HepG2 (cell line): ENCODE data around the gene NR5A2. TPM values are rescaled to one million over a fixed set of nuclear protein-coding genes. Genes with fewer than 3 reads are reported as not detected.

ENCODE experiments used
- ATAC-seq: fragments of 200-7000 bp; cut with Tn5 transposase; 3 replicates; pipeline ENCODE4 v1.9.1; 2020; ENCODE audit warnings: mild to moderate bottlenecking, moderate library complexity
- BruUV-seq: library from RNA; stranded (reverse); fragments of 400-500 nt; replicated peaks from 2 replicates; lab custom pipeline; 2021; lab: Mats Ljungman, UMichigan
- CTCF ChIA-PET: fragments of 300-600 bp; formaldehyde crosslinking; extraction: SDS; loops from one replicate; lab custom pipeline; 2021; ENCODE audit warnings: low total read pairs, inconsistent platforms, low intra/inter-chr PET ratio; lab: Yijun Ruan, JAX
- POLR2A ChIA-PET: fragments of 350-600 bp; sonication (Branson Sonifier 250); formaldehyde crosslinking; loops from one replicate; lab custom pipeline; 2020; ENCODE audit warnings: antibody characterized with exemption, inconsistent platforms; lab: Yijun Ruan, JAX
- DNase-seq: peaks from one replicate; pipeline ENCODE4 v3.0.0-alpha.2; 2015; ENCODE audit warnings: low spot score
- FAIRE-seq: peaks from 3 replicates; lab custom pipeline; 2011; peaks lifted over from hg19 to GRCh38; lab: Jason Lieb, UNC
- H2AFZ ChIP-seq: one replicate; pipeline ENCODE4 v1.6.1; 2011; ENCODE audit warnings: low read length, inconsistent platforms
- H3K27ac ChIP-seq: fragments of 300-600 bp; 3 replicates; pipeline ENCODE4 v1.8.0; 2011; ENCODE audit warnings: mixed run types, mild to moderate bottlenecking, mixed read lengths, low read length, inconsistent platforms; ENCODE audit not compliant: insufficient read depth; ENCODE audit errors: extremely low read length
- H3K27me3 ChIP-seq, 2 experiments: fragments of 200-600 bp in 1 of 2; 2 replicates in 1 of 2; 3 replicates in 1 of 2; pipeline versions ENCODE4 v1.6.0 to v1.8.0; 2011; ENCODE audit warnings: low read length in 2 of 2, mild to moderate bottlenecking in 2 of 2, moderate library complexity in 2 of 2, inconsistent platforms in 1 of 2; ENCODE audit not compliant: insufficient read depth in 2 of 2, control insufficient read depth in 1 of 2
- H3K36me3 ChIP-seq, 2 experiments: fragments of 200-600 bp in 1 of 2; replicated peaks in 1 of 2; 2 replicates in 1 of 2; 3 replicates in 1 of 2; pipeline versions ENCODE4 v1.5.1 to v1.8.0; 2011; ENCODE audit warnings: low read length in 2 of 2, inconsistent platforms in 1 of 2; ENCODE audit not compliant: insufficient read depth in 2 of 2, control insufficient read depth in 1 of 2
- H3K4me1 ChIP-seq: 2 replicates; pipeline ENCODE4 v1.5.1; 2012; ENCODE audit warnings: low read length, inconsistent platforms; ENCODE audit not compliant: insufficient read depth
- H3K4me2 ChIP-seq: 2 replicates; pipeline ENCODE4 v1.6.0; 2011; ENCODE audit warnings: low read depth, low read length, inconsistent platforms
- H3K4me3 ChIP-seq, 3 experiments: fragments of 200-600 bp in 1 of 3; sonication (generic), shearing (Covaris generic) in 1 of 3; replicated peaks in 1 of 3; 2 replicates each; pipeline ENCODE4 v1.5.1; 2011 to 2016; ENCODE audit warnings: low read length in 3 of 3, inconsistent platforms in 2 of 3, low read depth in 2 of 3, mild to moderate bottlenecking in 2 of 3, control low read depth in 1 of 3, mixed read lengths in 1 of 3; ENCODE audit not compliant: insufficient read depth in 1 of 3
- H3K79me2 ChIP-seq: one replicate; pipeline ENCODE4 v1.6.1; 2011; ENCODE audit warnings: low read length, inconsistent platforms; ENCODE audit not compliant: insufficient read depth
- H3K9ac ChIP-seq: 2 replicates; pipeline ENCODE4 v1.6.0; 2011; ENCODE audit warnings: mild to moderate bottlenecking, low read depth, low read length, inconsistent platforms; ENCODE audit not compliant: insufficient read depth
- H3K9me3 ChIP-seq: 2 replicates; pipeline ENCODE4 v1.5.1; 2012; ENCODE audit warnings: mild to moderate bottlenecking, low read length
- H4K20me1 ChIP-seq: 2 replicates; pipeline ENCODE4 v1.6.0; 2011; ENCODE audit warnings: inconsistent platforms, mild to moderate bottlenecking, low read length, moderate library complexity; ENCODE audit not compliant: insufficient read depth
- ELF4 ChIP-seq: sonication (generic); formaldehyde crosslinking; IDR thresholded peaks from 2 replicates; pipeline ENCODE4 v1.5.0; 2020; ENCODE audit warnings: missing genetic modification reagents, mild to moderate bottlenecking, moderate library complexity, borderline replicate concordance
- FOXK2 ChIP-seq: fragments of 450-650 bp; IDR thresholded peaks from 2 replicates; pipeline ENCODE4 v1.6.1; 2016
- KDM4B ChIP-seq: sonication (generic); formaldehyde crosslinking; IDR thresholded peaks from 2 replicates; pipeline ENCODE4 v1.4.0; 2020; ENCODE audit warnings: missing genetic modification reagents
- MIER3 ChIP-seq: IDR thresholded peaks from 2 replicates; pipeline ENCODE4 v1.6.1; 2016; ENCODE audit warnings: missing compliant biosample characterization, borderline replicate concordance
- POLR2AphosphoS5 ChIP-seq: IDR thresholded peaks from 2 replicates; pipeline ENCODE4 v1.6.1; 2012; ENCODE audit warnings: low read depth, low read length
- ZNF10 ChIP-seq: sonication (generic); formaldehyde crosslinking; IDR thresholded peaks from 2 replicates; pipeline ENCODE4 v1.4.0; 2020; ENCODE audit warnings: mild to moderate bottlenecking, low read depth, missing genetic modification reagents, borderline replicate concordance
- ZNF451 ChIP-seq: sonication (generic); formaldehyde crosslinking; IDR thresholded peaks from 2 replicates; pipeline ENCODE4 v1.5.0; 2020; ENCODE audit warnings: mild to moderate bottlenecking, missing genetic modification reagents
- ZNF468 ChIP-seq: sonication (generic); formaldehyde crosslinking; IDR thresholded peaks from 2 replicates; pipeline ENCODE4 v1.8.0; 2022; ENCODE audit warnings: mild to moderate bottlenecking, moderate library complexity, missing genetic modification reagents
- ZNF607 ChIP-seq: sonication (generic); formaldehyde crosslinking; IDR thresholded peaks from 2 replicates; pipeline ENCODE4 v1.5.1; 2020; ENCODE audit warnings: missing genetic modification reagents, mild to moderate bottlenecking, borderline replicate concordance
- WGBS: methylation state at CpG from one replicate; pipeline ENCODE4 v1.1.6; 2017; ENCODE audit warnings: low lambda C conversion rate; 5-methylcytosine and 5-hydroxymethylcytosine counted together
- in situ Hi-C: cut with HindIII; loops from 2 replicates; pipeline ENCODE4 v1.10.0; 2017; ENCODE audit warnings: low pct_unique_long_range_greater_than_20kb; ENCODE audit not compliant: extremely low pct_ligation_motif_present
- intact Hi-C: fragments of 100-400 bp; cut with micrococcal nuclease; formaldehyde crosslinking; loops from one replicate; pipeline ENCODE4 v1.10.0; 2022; ENCODE audit not compliant: unreplicated experiment
- polyA plus RNA-seq, 8 experiments: library from polyadenylated mRNA; depleted of rRNA in 3 of 8; stranded (reverse) in 7 of 8; unstranded in 1 of 8; fragments of >200 nt; fragmentation: Illumina TruSeq in 4 of 8; extraction: Trizol in 4 of 8; gene quantifications; 2 replicates each; pipeline versions ENCODE4 v1.2.1 to v1.2.3, GENCODE V29; 2011 to 2016; ENCODE audit warnings: low read depth in 4 of 8, missing spikeins in 1 of 8, mixed read lengths in 1 of 8; ENCODE audit not compliant: insufficient read depth in 1 of 8
- total RNA-seq, 5 experiments: library from RNA; depleted of rRNA; stranded (reverse); fragments of >200 nt; fragmentation: Illumina TruSeq; extraction: Trizol; gene quantifications; 2 replicates each; pipeline ENCODE4 v1.2.3, GENCODE V29; 2016; ENCODE audit warnings: low read depth in 1 of 5
- TF ChIP-seq, protein P1 (sequence below): IDR thresholded peaks from 2 replicates; pipeline ENCODE4 v1.6.1; 2012; ENCODE audit warnings: low read length, improper control_type of control experiment
- TF ChIP-seq, protein P2 (sequence below): sonication (generic); formaldehyde crosslinking; conservative IDR thresholded peaks from 2 replicates; pipeline ENCODE4 v1.4.0; 2020; ENCODE audit warnings: missing genetic modification reagents
- TF ChIP-seq, protein P3 (sequence below): sonication (generic); formaldehyde crosslinking; IDR thresholded peaks from 2 replicates; pipeline ENCODE4 v1.5.0; 2020; ENCODE audit warnings: missing genetic modification reagents, mild to moderate bottlenecking, borderline replicate concordance
- TF ChIP-seq, protein P4 (sequence below): fragments of 450-650 bp; IDR thresholded peaks from 2 replicates; pipeline ENCODE4 v1.6.1; 2016
- TF ChIP-seq, protein P5 (sequence below): sonication (generic); formaldehyde crosslinking; IDR thresholded peaks from 2 replicates; pipeline ENCODE4 v1.8.0; 2022; ENCODE audit warnings: missing genetic modification reagents, low read depth, mild to moderate bottlenecking, borderline replicate concordance

Gene NR5A2
- total and polyA plus RNA-seq, 2 of the 13 experiments (the other 11 are each of a cell fraction or from before 2014, with no cell fraction given), result 0.24 to 2.8 TPM

DNA sequence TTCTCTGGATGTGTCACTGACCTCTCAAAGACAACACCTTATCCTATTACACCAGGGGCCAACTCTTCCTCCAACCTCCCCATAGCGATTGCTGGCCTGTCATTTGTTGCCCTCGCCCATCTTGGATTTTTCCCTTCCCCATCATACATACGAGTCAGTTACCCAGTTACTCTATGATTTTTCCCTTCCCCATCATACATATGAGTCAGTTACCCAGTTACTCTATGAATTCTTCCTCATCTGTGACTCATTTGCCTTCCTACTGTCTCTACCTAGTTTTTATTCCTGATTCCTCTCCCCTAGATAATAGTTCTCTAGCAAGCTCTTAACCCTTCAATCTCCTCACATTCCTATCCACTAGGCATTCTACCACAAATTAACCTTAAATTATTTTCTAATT is 178.8 kb downstream of the NR5A2 start (continued):
- TF ChIP-seq, protein P1, sequence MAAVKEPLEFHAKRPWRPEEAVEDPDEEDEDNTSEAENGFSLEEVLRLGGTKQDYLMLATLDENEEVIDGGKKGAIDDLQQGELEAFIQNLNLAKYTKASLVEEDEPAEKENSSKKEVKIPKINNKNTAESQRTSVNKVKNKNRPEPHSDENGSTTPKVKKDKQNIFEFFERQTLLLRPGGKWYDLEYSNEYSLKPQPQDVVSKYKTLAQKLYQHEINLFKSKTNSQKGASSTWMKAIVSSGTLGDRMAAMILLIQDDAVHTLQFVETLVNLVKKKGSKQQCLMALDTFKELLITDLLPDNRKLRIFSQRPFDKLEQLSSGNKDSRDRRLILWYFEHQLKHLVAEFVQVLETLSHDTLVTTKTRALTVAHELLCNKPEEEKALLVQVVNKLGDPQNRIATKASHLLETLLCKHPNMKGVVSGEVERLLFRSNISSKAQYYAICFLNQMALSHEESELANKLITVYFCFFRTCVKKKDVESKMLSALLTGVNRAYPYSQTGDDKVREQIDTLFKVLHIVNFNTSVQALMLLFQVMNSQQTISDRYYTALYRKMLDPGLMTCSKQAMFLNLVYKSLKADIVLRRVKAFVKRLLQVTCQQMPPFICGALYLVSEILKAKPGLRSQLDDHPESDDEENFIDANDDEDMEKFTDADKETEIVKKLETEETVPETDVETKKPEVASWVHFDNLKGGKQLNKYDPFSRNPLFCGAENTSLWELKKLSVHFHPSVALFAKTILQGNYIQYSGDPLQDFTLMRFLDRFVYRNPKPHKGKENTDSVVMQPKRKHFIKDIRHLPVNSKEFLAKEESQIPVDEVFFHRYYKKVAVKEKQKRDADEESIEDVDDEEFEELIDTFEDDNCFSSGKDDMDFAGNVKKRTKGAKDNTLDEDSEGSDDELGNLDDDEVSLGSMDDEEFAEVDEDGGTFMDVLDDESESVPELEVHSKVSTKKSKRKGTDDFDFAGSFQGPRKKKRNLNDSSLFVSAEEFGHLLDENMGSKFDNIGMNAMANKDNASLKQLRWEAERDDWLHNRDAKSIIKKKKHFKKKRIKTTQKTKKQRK, result no peak

DNA sequence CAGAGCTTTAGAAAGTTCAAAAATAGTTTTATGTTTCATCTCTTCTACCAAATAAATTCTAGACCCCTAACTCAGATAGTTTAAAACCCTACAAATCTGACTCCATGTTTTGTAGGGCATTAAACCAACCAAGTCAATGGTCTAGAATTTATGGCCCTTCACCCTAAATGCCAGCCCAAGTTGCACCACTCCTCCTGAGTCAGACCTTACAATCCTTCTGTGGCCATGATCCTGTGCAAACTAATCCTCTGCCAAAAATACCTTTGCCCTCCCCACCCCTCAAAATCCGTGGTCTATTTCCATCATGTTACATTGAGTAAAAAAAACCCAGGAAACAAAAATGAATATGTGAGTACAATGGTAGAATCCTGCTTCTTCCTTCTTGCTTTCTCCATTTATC is 179.3 kb downstream of the NR5A2 start:
- DNase-seq, result no peak
- Histone ChIP-seq H3K9me3 (no peaks in the 10 kb centered on the region), H3K4me3 (no peak overlapping the region), H3K36me3 (no peaks in the 10 kb centered on the region), H4K20me1 (no peaks in the 10 kb centered on the region), H3K9ac (no peak overlapping the region), H3K27me3 (peaks cover 0 to 5% of the 10 kb centered on the region in 2 experiments; a peak in 2 of 5 replicates), H3K79me2 (no peaks in the 10 kb centered on the region), H3K4me1 (no peaks in the 10 kb centered on the region), H2AFZ (no peak overlapping the region), H3K4me2 (no peak overlapping the region), H3K27ac (no peak overlapping the region)
- ChIA-PET CTCF (no interaction called here), POLR2A (no interaction called here)
- in situ Hi-C loops, result no loop called here
- no peak for FAIRE-seq
- no peak for ATAC-seq
- WGBS, result 2% methylated on average over 1 of the region's 1 CpG
- no TSS peak for BruUV-seq
- intact Hi-C loops, result no loop called here
- TF ChIP-seq ZNF10 (CRISPR knock-in tag), result no peak
- TF ChIP-seq, protein P2, sequence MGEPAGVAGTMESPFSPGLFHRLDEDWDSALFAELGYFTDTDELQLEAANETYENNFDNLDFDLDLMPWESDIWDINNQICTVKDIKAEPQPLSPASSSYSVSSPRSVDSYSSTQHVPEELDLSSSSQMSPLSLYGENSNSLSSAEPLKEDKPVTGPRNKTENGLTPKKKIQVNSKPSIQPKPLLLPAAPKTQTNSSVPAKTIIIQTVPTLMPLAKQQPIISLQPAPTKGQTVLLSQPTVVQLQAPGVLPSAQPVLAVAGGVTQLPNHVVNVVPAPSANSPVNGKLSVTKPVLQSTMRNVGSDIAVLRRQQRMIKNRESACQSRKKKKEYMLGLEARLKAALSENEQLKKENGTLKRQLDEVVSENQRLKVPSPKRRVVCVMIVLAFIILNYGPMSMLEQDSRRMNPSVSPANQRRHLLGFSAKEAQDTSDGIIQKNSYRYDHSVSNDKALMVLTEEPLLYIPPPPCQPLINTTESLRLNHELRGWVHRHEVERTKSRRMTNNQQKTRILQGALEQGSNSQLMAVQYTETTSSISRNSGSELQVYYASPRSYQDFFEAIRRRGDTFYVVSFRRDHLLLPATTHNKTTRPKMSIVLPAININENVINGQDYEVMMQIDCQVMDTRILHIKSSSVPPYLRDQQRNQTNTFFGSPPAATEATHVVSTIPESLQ, result no peak
- TF ChIP-seq ZNF451, result no peak
- TF ChIP-seq FOXK2, result no peak
- TF ChIP-seq, protein P3, sequence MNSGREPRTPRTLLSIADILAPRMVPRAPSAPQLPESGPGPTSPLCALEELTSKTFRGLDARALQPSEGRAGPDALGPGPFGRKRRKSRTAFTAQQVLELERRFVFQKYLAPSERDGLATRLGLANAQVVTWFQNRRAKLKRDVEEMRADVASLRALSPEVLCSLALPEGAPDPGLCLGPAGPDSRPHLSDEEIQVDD (CRISPR knock-in tag), result no peak
- no peak for TF ChIP-seq KDM4B (CRISPR knock-in tag)
- TF ChIP-seq ELF4, result no peak
- no peak for TF ChIP-seq ZNF468
- no peak for TF ChIP-seq POLR2AphosphoS5
- TF ChIP-seq, protein P4, sequence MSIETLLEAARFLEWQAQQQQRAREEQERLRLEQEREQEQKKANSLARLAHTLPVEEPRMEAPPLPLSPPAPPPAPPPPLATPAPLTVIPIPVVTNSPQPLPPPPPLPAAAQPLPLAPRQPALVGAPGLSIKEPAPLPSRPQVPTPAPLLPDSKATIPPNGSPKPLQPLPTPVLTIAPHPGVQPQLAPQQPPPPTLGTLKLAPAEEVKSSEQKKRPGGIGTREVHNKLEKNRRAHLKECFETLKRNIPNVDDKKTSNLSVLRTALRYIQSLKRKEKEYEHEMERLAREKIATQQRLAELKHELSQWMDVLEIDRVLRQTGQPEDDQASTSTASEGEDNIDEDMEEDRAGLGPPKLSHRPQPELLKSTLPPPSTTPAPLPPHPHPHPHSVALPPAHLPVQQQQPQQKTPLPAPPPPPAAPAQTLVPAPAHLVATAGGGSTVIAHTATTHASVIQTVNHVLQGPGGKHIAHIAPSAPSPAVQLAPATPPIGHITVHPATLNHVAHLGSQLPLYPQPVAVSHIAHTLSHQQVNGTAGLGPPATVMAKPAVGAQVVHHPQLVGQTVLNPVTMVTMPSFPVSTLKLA, result no peak
- TF ChIP-seq, protein P5, sequence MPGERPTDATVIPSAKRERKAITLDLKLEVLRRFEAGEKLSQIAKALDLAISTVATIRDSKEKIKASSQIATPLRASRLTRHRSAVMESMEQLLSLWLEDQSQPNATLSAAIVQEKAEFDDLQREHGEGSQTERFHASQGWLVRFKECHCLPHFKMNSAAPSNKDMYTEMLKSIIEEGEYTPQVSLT (CRISPR knock-in tag), result no peak
- TF ChIP-seq MIER3 (CRISPR knock-in tag), result no peak
- TF ChIP-seq ZNF607 (CRISPR knock-in tag), result no peak
